HG03378 (cell line): ENCODE data around the gene PLCB4.

Source experiments
- ATAC-seq: cut with Tn5 transposase; IDR thresholded peaks from one replicate; pipeline ENCODE4 v1.9.1; 2021; ENCODE audit warnings: mild to moderate bottlenecking, moderate library complexity; ENCODE audit not compliant: unreplicated experiment

PLCB4 gene

DNA sequence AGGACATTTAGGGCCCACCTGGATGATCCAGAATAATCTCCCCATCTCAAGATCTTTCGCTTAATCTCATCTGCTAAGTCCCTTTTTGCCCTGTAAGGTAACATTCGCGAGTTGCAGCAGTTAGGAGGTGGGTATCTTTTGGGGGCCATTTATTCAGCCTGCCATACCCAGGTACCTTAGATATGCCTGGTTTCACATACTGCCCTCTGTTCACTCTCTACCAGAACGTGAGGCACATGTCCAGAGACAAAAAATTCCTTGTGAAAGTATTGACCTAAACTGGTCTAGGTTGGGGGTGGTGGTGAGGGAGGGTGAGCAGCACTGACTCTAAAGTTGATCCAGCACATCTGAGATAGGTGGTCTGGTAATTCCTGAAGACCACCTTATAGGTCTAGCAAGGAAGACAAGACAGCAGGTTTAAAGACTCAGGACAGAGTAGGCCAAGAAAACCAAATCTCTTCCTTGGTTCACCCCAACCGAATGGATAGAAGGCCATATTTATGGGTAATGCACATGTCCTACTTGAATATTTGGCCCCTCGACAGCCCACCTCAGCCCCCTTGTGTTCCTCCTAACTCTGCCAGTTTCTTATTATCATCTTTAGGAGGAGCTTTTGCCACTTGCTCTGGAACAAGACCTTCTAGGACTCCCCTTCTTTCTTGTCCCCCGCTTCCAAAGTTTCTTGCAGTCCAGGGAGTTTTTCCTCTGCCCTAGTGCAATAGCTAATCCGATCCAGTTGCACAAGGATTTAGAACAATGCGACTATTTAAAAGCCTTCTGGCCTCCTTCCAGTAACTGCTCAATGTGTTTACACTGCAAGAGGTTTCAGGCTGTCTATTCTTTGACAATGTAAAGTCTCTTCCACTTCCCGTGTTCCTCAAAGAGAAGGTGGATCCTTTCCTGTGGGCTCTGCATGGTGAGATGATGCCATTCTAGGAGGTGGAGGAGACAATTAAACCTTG is 232.5 kb downstream of the PLCB4 start:
- no peak for ATAC-seq

DNA sequence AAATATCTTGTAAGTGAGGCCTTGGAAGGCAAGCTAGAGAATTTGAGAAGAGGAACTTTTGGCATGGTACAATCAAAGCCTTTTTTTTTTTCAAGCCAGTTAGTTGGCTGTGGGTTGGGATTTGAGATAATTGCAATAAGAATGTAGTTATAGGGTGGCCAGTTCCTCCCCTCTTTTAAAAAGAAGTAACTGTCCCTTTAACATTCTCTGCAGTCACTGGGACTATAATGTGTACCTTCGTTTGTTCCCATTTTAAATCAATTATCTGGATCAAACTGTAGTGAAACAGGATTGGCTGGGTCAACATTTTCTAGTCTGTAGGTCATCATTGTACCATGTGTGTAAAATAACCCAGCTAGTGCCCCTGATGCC is 233.2 kb downstream of the PLCB4 start:
- no peak for ATAC-seq

DNA sequence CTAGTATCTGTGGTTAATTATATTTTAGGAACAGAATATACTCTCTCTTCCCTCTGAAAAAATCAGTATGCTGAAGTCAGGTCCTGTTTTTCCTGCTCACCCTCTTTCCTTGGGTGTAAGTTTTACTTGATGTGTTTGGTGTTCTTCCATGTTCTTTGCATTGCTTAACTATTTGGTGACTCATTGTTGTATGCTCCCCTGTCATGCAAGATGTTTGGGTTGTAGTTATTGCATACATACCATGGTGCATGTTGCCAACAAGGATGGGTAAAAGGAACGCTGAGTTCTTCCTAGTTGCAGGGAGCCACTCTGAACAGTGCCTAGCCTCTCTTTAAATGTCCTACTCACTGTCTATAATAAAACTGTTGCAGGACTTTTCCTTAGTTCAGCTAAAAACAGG is 237.6 kb downstream of the PLCB4 start:
- ATAC-seq = no peak

DNA sequence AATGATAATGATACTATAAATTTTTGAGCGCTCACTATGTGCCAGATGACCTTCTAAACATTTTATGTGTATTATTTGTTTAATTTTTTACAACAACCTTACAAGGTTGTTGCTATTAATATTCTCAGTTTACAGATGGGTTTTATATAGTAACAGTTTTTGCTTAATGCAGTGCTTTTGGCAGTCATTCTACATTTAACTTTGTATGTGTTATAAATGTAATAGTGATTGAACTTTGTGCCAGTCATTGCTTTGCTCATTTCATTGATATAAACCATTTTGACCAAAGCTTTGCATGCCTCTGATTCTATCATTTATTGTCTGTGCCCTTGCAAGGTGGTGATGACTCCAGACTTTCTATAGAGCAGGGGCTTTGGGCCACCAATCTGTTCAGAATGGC is 239.2 kb downstream of the PLCB4 start:
- no peak for ATAC-seq

DNA sequence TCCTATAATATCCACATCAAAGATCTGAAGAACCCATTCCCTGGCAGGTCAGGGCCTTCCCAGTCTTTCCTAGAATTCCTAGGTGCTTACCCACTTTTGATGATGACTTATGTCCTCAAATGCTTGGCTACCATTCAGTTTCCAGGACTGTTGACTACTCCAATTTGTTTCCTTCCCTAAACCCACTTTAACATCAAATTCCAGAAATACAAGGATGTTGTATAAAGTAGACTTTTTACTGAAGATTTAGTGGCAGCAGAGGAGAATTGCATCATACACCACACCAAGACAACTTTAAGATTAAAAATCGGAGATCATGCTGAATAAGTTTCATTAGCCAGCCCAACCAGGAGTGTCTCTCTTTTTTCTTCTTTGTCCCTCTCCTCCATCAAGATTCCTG is 242.2 kb downstream of the PLCB4 start:
- ATAC-seq = no peak

DNA sequence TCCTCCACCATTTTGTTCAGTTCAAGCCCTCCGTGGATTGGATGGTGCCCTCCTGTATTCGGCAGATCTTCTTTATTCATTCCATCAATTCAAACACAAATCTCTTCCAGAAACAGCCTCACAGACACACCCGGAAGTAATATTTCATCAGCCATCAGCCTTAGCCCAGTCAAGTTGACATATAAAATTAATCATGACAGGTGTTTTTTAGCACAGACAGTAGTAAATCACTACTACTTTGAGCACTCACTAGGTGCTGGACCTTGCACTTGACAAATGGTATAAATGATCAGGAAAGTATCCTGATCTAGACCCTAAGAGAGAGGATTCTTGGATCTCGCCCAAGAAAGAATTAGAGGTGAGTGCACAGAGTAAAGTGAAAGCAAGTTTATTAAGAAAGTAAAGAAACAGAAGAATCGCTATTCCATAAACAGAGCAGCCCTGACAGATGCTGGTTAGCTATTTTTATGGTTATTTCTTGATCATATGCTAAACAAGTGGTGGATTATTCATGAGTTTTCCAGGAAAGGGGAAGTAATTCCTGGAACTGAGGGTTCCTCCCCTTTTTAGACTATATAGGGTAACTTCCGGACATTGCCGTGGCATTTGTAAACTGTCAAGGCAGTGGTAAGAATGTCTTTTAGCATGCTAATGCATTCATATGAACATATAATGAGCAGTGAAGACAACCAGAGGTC is 250.9 kb downstream of the PLCB4 start:
- no peak for ATAC-seq

DNA sequence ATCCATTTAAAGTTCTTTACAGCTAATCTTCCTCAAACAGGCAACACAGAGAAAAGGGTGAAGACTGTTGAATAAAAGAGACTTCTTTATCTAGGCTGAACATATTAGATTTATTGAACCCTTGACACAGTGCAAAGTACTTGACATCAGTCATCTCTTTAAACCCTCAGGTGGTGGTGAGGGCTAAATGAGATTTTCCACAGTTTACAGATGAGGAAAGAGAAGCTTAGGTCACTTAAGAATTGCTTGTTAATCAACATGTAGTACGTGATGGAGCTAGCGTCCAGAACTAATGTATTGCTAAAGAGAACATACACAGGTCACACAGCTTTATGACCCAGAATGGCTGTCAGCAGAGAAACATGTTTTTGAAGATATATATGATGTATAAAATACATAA is 252.1 kb downstream of the PLCB4 start:
- ATAC-seq = no peak

DNA sequence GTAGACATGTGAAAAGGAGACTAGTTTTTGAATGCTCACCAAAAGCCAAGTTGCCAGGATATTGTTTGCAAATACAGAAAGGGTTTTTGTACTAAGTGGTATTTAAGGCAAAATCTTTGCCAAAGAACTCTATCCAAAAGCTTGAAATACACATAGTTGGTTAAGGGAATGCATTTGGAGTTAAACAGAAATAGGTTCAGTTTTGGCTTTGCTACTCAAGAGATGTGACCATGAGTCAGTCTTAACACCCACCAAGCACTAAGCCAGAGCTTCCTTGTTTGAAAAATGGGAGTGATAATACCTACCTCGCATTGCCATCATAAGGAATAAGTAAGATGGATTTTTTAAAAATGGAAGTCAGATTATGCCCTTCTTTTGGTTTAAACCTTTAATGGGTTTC is 253.8 kb downstream of the PLCB4 start:
- no peak for ATAC-seq

DNA sequence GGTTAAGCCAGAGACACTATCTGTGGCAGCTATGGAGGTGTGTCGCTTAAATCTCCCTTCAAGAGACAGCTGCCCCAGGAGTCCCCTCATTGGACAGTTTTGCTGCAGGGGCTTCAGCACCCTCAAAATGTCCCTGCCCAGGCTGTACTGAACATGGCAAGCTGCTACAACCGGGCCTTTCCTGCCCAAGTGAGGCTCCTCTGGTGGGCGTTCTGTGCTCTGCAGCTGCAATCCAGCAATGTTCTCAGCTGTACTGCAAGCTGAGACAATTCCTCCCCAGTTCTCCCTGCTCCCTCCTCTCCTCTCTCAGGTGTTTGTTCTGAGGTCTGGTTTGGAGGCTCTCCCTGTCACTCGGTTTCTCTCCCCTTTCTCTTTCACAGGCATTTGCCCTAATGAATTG is 254.7 kb downstream of the PLCB4 start:
- ATAC-seq = no peak

DNA sequence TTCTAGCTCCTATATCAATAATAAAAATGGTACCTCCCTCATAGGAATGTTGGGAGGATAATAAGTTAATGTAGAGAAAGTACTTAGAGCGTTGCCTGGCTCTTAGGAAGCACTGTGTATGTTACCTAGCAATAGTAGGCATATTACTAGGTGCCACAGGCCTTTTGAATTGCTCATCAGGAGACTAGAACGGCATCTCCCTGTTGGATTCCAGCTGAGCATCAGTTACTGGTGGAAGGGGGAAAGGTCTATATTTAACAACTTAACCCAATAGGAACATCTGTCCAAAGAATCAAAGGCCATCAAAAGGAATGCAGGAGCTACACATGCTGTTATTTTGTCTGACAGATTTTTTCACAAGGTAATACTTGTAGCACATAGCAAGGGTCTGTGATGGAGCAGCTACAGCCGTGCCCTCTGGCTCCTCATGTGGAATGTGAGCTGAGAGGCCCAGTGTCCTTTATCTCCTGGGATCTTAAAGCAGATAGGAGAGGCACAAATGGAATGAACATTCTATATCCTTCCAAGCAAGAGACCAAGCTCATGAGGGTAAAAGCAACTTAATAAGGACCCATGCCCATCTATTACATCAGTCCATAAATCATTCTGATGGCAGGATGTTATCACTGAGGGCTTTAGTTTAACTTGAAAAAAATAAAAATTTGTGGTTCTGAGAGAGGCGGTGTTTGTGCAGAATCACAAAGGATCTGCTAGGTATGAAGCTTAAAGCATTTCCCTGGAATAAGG is 260.6 kb downstream of the PLCB4 start:
- no peak for ATAC-seq

DNA sequence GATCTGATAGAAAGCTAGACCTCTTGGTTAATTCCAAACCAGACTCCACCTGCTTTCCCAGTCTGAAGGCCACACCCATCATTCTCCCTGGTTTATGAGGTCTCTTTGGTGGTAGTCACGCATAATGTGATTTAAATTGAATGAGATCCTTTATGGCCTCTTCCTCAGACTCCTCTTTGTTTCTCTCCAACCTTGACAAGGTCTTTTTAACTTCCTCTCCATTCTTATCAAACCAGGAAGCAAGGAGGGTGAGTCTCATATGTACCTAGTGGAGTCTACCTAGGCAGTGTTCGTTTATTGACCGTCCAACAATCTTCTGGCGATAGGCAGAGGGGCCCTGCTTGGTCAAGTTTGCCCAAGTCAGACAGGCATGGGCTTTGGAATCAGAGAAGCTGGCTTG is 261.3 kb downstream of the PLCB4 start:
- ATAC-seq = no peak

DNA sequence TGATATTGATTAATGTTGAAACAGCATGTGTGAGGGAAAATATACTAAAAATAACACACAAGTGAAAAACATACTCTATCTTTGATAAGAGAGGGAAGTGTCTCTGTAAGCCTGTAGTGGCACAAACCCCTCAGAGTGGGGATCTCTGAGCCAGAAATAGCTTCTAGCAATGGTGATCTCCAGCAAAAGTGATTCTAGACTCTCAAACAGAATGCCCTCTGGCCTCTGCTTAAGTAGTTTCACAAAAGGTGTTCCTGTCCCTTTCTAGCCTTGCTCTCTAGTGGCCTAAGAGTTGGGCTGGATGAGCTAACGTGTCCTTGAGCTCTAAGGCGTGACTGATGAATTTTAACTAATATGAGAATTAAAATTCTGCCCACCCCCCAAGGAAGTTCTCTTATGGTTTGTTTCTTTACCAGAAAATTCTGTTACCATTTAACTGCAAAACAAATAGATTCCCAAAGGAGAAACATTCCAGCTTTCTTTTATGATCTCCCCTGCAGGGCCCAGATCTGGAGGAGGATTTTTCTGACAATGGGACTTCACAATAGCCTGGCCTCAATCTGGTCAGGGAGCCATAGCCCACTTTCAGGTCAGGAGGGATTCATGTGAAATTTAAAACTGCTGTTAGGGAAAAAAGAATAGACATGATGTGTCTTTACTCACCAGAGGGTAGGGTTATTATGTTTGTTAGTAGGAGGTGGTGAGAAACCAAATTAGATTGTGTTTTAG is 263.0 kb downstream of the PLCB4 start:
- no peak for ATAC-seq

DNA sequence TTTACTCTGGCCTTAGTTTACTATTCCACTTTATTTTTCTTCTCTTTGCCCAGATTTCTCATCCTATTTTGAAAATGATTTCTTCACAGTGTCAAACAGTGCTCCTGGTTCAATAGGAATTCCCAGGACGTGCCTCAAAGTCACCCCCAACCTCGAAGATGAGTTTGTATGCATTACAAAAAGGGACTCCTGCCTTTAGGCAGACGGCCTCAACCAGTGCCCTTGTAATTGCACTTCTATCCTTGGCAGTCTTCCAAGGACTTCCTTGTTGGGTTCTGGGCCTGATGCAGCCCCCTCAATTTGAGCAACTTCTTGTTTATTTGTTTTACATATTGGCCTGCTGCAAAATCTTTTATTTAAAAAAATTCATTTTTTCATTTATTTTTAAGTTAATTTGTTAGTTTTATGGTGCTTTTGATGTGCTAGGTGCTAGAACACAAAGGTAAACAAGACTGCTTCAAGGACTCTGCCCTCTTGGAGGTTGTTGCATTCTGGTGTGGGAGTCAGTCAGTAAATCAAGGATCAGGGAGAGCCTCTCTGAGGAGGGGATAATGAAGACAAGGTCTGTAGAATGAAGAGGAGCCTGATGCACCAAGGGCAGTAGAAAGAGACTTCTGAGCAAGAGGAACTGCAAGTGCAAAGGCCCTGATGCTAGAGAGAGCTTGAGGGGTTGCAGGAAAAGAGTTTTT is 264.0 kb downstream of the PLCB4 start:
- ATAC-seq = no peak

DNA sequence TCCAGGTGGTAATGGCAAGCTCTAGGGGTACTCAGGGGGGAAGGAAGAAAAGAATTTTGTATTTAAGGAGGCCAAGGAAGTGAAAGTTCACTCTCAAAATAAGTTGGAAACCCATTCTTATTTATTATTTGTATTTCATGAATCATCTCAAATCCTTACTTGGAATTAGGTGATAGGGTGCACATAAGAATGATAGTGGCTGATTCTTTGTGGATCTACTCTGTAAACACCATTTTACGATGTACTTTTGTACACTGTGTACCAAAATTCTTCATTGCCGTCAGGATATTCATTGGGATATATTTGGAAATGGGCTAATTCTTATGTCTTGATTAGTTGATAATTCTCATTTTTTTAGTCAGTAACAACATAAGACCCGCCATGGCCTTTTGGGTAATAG is 266.0 kb downstream of the PLCB4 start:
- ATAC-seq = no peak

DNA sequence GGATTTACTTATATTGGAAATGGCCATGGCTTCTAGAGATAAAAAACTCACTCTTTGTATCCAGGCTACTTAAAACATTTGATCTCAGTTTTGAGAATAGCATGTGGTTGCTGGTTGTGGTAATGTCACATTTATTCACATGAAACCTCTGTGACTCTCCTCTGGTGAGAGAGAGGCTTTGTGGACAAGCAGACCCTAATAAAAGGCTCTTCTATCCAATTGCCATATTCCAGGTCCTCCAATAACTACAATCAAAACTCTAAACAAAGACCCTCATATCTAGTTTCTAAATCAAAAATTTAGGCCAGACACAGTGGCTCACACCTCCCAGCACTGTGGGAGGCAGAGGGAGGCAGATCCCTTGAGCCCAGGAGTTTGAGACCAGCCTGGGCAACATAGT is 269.2 kb downstream of the PLCB4 start:
- no peak for ATAC-seq

DNA sequence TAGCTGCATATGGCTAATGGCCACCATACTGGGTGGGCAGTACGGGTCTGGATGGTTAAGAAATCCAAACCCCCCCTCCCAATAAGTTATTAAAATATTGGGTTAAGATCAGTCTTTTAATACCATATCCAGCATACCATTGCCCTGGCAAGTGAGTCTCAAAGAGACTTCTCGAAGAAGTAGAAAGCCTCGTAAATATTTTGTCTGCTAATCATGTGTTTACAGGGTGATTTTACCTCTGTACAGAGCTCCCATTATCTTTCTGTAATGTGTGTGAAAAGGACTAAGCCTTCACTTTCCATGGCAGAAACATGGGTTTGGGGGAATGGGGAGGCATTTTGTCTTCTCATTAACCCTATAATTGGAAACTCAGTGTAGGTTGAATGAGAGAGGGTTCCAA is 270.8 kb downstream of the PLCB4 start:
- ATAC-seq = no peak

DNA sequence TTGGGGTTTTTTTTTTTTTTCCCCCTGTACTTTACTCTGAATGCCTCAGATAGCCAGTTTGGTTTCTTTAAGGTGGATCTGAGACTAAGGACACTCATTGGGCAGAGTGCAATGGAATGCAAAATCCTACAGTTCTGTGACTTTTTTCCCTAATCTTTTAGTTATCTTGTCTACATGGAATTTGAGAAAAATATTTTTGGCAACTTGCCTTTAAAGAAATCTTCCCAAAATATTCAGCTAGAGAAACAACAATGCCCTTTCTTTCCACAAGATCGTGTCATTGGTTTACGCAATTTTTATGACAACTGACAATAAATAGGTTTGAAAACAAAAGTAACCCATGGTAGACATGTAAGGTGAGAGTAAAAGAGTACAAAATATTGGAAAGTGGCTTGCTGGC is 273.8 kb downstream of the PLCB4 start:
- no peak for ATAC-seq

DNA sequence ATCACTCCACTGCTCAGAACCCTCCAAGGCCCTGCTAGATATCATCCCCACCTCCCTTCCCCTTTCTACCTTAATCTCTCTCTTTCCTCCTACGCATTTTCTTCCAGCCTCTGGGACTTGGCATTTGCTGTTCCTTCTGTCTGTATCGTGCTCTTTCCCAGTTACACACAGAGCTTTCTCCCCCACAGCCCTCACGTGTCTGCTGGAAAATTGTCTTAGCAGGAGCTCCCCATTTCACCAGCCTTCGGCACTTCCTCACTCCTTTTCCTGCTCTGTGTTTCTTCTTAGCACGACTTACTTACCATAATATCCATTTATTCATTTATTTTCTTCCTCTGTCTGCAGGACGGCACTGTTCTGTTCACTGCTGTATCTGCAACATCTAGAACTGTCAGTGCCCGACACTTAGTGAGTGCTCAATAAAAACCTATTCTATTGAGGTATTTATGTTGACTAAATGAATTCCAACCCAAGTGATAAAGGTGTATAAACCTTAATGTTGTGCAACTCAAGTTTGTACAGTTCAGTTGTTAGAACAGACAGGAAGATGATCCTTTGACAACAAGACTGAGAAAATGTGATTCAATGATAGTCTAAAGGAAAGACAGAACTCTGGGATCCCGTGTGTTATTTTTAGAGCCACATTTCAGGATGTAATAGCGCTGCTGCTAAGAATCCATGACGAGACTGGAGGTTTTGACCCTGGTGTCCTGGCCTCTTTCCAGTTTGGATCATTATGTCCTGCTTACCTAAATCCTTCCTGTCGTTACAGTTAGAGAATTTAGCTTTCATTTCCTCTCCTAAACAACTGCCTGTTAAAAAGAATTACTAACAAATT is 275.4 kb downstream of the PLCB4 start:
- no peak for ATAC-seq

DNA sequence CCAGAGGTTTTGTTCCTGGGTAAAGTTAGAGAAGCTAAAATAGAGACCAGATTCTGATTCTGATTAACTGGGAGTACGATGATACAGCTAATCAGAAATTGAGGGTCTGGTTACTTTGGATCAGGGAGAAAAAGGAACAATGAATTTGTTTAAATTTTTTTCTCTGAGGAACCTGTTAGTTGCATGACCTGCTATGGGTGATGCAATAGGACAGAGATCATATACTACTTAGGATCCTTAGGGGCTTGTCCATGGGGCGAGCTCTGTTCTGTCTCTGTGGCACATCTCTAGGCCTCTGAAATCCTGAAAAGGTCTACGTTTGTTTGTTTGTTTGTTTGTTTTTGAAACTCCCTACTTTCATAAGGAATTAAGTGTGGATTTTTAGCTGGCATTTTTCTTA is 279.4 kb downstream of the PLCB4 start:
- no peak for ATAC-seq

DNA sequence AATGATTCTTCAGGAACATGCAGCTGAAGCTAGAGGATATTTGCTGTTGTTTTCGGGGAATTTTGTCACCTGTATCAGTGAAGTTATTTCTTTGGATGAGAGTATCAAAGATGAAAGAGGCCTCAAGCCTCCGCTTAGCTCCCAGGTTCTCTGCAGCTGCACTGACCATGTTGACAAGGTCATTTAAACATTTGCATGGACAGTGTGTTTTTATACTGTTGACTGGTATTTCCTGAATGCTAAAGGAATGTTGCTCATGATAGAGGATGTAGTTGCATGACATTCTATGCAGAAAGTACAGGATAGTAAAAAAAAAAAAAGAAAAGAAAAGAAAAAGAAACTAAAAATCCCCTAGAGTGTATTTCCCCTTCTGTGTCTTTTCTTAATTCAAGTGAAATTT is 279.9 kb downstream of the PLCB4 start:
- no peak for ATAC-seq
